ENCODE data around the gene NHP2.
A peak's percentile ranks its signal among the peaks of the same experiment; 100 is the strongest.
"Not testable (repeated sequence)": the region's sequence is repeated elsewhere in the genome, so short reads cannot be mapped to it uniquely, and the experiment has no call there.

NHP2 gene

DNA sequence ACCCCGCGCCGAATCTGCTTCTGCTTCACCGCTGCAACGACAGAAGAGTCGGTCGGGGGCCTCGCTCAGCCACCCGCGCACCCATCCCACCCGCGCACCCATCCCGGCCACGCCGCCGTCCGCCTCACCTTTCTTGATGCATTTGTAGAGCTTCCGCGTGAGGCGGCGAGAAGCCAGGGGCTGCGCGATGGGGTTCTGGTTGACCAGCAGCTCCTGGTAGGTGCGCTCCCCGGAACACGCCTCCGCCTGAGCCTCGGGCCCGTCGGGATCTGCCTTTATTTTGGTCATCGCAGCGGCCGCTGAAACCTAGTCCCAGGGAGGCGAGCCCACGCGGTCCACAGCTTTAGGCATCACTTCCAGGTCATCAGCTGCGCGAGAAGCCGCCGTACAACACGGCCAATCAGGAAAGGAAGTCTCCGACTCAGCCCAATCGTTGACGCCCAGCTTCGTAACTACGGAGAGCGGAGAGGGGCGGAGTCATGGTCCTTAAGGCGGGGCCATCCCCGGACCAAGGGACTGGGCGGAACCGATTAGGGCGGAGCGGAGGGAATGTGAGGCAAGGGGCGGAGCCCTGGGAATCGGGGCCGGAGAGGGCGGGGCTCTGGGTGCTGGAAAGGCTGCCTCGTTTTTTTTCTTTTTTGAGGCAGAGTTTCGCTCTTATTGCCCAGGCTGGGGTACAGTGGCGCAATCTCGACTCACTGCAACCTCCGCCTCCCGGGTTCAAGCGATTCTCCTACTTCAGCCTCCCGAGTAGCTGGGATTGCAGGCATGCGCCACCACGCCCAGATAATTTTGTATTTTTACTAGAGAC is at the start of gene NHP2:
Gene NHP2, minus strand, starts transcription at position 356 of the 811 bp plus-strand sequence. Its CDS starts 68 bp downstream, at position 288.
- Histone ChIP-seq H3K27me3 (ENCODE audit: insufficient read depth, low read length) (no peaks in the 10 kb centered on the region), H2AFZ (ENCODE audit: low read depth, low read length) (peak within 1 kb of the TSS; percentile 64), H3K4me1 (ENCODE audit: insufficient read depth, low read length) (peaks cover 9% of the 10 kb centered on the region), H3K9me3 (ENCODE audit: low read length) (no peaks in the 10 kb centered on the region), H3K4me3 (ENCODE audit: low read length) (peak within 1 kb of the TSS; percentile 93), H3K36me3 (ENCODE audit: insufficient read depth, low read length) (peaks cover 30% of the 10 kb centered on the region)

DNA sequence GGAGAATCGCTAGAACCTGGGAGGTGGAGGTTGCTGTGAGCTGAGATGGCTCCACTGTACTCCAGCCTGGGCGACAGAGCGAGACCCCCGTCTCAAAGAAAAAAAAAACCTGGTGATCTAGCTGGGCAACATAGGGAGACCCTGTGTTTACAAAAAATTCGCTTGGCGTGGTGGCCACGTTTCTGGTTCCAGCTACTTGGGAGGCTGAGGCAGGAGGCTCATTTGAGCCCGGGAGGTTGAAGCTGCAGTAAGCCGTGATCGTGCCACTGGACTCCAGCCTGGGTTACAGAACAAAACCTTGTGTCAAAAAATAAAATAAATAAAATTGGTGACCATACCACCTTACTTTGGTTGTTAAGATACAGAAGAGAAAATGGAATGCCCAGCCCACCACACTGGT is 48.9 kb upstream of the NHP2 start:
- Histone ChIP-seq H3K4me1 (ENCODE audit: insufficient read depth, low read length) (peaks cover 22% of the 10 kb centered on the region), H2AFZ (ENCODE audit: low read depth, low read length) (no peak overlapping the region), H3K4me3 (ENCODE audit: low read length) (no peak overlapping the region), H3K36me3 (ENCODE audit: insufficient read depth, low read length) (peaks cover 22% of the 10 kb centered on the region), H3K27me3 (ENCODE audit: insufficient read depth, low read length) (no peaks in the 10 kb centered on the region), H3K9me3 (ENCODE audit: low read length) (no peaks in the 10 kb centered on the region)

- no peak overlapping the region for H2AFZ ChIP-seq (ENCODE audit: low read depth, low read length)
- peaks cover 16% of the 10 kb centered on the region for H3K36me3 ChIP-seq (ENCODE audit: insufficient read depth, low read length)
- H3K4me1 ChIP-seq (ENCODE audit: insufficient read depth, low read length) = peaks cover 16% of the 10 kb centered on the region
- no peak overlapping the region for H3K4me3 ChIP-seq (ENCODE audit: low read length)
- no peaks in the 10 kb centered on the region for H3K27me3 ChIP-seq (ENCODE audit: insufficient read depth, low read length)
- no peaks in the 10 kb centered on the region for H3K9me3 ChIP-seq (ENCODE audit: low read length)
Observed at GRCh38 chr5:178201927-178202235, 48.2 kb upstream of the NHP2 start.

DNA sequence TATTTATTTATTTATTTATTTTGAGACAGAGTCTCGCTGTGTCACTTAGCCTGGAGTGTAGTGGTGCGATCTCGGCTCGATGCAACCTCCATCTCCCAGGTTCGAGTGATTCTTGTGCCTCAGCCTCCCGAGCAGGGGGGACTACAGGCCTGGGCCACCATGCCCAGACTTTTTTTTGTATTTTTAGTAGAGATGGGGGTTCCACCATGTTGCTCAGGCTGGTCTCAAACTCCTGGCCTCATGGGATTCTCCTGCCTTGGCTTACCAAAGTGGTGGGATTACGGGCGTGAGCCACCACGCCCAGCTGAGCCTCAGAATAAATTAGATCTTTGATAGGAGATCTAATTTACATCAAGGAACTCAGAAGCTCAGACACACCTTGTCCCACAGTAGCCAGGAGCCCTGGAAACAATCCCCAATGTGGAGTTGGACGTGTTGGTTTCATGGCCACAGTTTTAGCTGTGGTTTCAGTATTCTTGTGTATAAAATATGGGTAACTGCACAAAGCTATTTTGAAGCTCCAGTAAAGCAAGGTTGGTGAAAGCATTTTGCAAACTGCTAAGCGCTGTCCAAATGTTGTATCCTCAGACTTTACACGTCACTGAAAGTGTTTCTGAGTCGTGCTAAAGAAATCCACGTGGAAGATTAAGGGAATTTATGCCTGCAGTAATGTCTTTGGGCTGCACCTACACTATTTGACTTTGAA is 47.7 kb upstream of the NHP2 start:
- Histone ChIP-seq H3K4me1 (ENCODE audit: insufficient read depth, low read length) (peaks cover 11% of the 10 kb centered on the region), H3K27me3 (ENCODE audit: insufficient read depth, low read length) (no peaks in the 10 kb centered on the region), H3K4me3 (ENCODE audit: low read length) (no peak overlapping the region), H3K9me3 (ENCODE audit: low read length) (no peaks in the 10 kb centered on the region), H2AFZ (ENCODE audit: low read depth, low read length) (no peak overlapping the region), H3K36me3 (ENCODE audit: insufficient read depth, low read length) (peaks cover 10% of the 10 kb centered on the region)

- Histone ChIP-seq H3K27me3 (ENCODE audit: insufficient read depth, low read length) (no peaks in the 10 kb centered on the region), H2AFZ (ENCODE audit: low read depth, low read length) (no peak overlapping the region), H3K9me3 (ENCODE audit: low read length) (no peaks in the 10 kb centered on the region), H3K4me3 (ENCODE audit: low read length) (no peak overlapping the region), H3K4me1 (ENCODE audit: insufficient read depth, low read length) (no peaks in the 10 kb centered on the region), H3K36me3 (ENCODE audit: insufficient read depth, low read length) (no peaks in the 10 kb centered on the region)
Observed at GRCh38 chr5:178199581-178200434, 46.1 kb upstream of the NHP2 start.

GRCh38 chr5:178198706-178199105 is 45.0 kb upstream of the NHP2 start:
- Histone ChIP-seq H3K4me1 (ENCODE audit: insufficient read depth, low read length) (no peaks in the 10 kb centered on the region), H3K36me3 (ENCODE audit: insufficient read depth, low read length) (no peaks in the 10 kb centered on the region), H3K9me3 (ENCODE audit: low read length) (peaks cover 2% of the 10 kb centered on the region), H3K4me3 (ENCODE audit: low read length) (no peak overlapping the region), H3K27me3 (ENCODE audit: insufficient read depth, low read length) (peaks cover 5% of the 10 kb centered on the region), H2AFZ (ENCODE audit: low read depth, low read length) (no peak overlapping the region)

GRCh38 chr5:178198151-178198550 is 44.5 kb upstream of the NHP2 start:
- not testable (repeated sequence) for H3K36me3 ChIP-seq (ENCODE audit: insufficient read depth, low read length); H3K27me3 ChIP-seq (ENCODE audit: insufficient read depth, low read length); H2AFZ ChIP-seq (ENCODE audit: low read depth, low read length); H3K4me1 ChIP-seq (ENCODE audit: insufficient read depth, low read length); H3K9me3 ChIP-seq (ENCODE audit: low read length); H3K4me3 ChIP-seq (ENCODE audit: low read length)

DNA sequence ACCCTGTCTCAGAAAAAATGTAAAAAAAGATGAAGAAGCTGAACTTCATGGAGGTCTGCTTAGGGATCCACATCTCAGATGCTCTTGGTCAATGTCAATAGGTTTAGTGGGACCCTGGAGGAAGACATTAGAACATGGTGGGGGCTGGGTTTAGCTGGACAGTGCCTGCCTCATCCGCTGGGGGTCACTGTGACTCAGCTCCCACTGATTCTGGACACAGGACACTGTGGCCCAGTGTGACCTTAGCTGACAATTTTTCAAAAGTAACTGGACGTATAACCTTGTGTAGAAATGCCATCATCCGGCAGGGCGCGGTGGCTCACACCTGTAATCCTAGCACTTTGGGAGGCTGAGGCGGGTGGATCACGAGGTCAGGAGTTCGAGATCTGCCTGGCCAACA is 43.3 kb upstream of the NHP2 start:
- Histone ChIP-seq H3K27me3 (ENCODE audit: insufficient read depth, low read length) (peaks cover 6% of the 10 kb centered on the region), H3K4me3 (ENCODE audit: low read length) (no peak overlapping the region)

GRCh38 chr5:178196281-178196812 is 42.7 kb upstream of the NHP2 start:
- no peak overlapping the region for H3K4me3 ChIP-seq (ENCODE audit: low read length)
- H3K36me3 ChIP-seq (ENCODE audit: insufficient read depth, low read length) = no peaks in the 10 kb centered on the region
- H3K27me3 ChIP-seq (ENCODE audit: insufficient read depth, low read length) = peaks cover 6% of the 10 kb centered on the region
- no peak overlapping the region for H2AFZ ChIP-seq (ENCODE audit: low read depth, low read length)
- H3K4me1 ChIP-seq (ENCODE audit: insufficient read depth, low read length) = no peaks in the 10 kb centered on the region
- peaks cover 2% of the 10 kb centered on the region for H3K9me3 ChIP-seq (ENCODE audit: low read length)

More for the DNA sequence above, 43.3 kb upstream of the NHP2 start:
- Histone ChIP-seq H3K9me3 (ENCODE audit: low read length) (peaks cover 2% of the 10 kb centered on the region), H3K36me3 (ENCODE audit: insufficient read depth, low read length) (no peaks in the 10 kb centered on the region), H2AFZ (ENCODE audit: low read depth, low read length) (no peak overlapping the region), H3K4me1 (ENCODE audit: insufficient read depth, low read length) (no peaks in the 10 kb centered on the region)

GRCh38 chr5:178194026-178194425 is 40.3 kb upstream of the NHP2 start:
- Histone ChIP-seq H3K27me3 (ENCODE audit: insufficient read depth, low read length) (peaks cover 6% of the 10 kb centered on the region), H2AFZ (ENCODE audit: low read depth, low read length) (no peak overlapping the region), H3K9me3 (ENCODE audit: low read length) (peaks cover 2% of the 10 kb centered on the region), H3K4me1 (ENCODE audit: insufficient read depth, low read length) (no peaks in the 10 kb centered on the region), H3K4me3 (ENCODE audit: low read length) (no peak overlapping the region), H3K36me3 (ENCODE audit: insufficient read depth, low read length) (no peaks in the 10 kb centered on the region)

- Histone ChIP-seq H3K27me3 (ENCODE audit: insufficient read depth, low read length) (peaks cover 6% of the 10 kb centered on the region), H3K9me3 (ENCODE audit: low read length) (peaks cover 2% of the 10 kb centered on the region), H3K36me3 (ENCODE audit: insufficient read depth, low read length) (no peaks in the 10 kb centered on the region), H3K4me3 (ENCODE audit: low read length) (no peak overlapping the region), H3K4me1 (ENCODE audit: insufficient read depth, low read length) (no peaks in the 10 kb centered on the region), H2AFZ (ENCODE audit: low read depth, low read length) (no peak overlapping the region)
Observed at GRCh38 chr5:178193251-178193809, 39.6 kb upstream of the NHP2 start.

- peaks cover 6% of the 10 kb centered on the region for H3K27me3 ChIP-seq (ENCODE audit: insufficient read depth, low read length)
- H3K4me1 ChIP-seq (ENCODE audit: insufficient read depth, low read length) = no peaks in the 10 kb centered on the region
- H2AFZ ChIP-seq (ENCODE audit: low read depth, low read length) = no peak overlapping the region
- H3K9me3 ChIP-seq (ENCODE audit: low read length) = peaks cover 2% of the 10 kb centered on the region
- H3K36me3 ChIP-seq (ENCODE audit: insufficient read depth, low read length) = no peaks in the 10 kb centered on the region
- H3K4me3 ChIP-seq (ENCODE audit: low read length) = no peak overlapping the region
Observed at GRCh38 chr5:178192787-178193186, 39.1 kb upstream of the NHP2 start.

All from neuron (in vitro differentiated cells).